ENCODE results near the gene RNF32. TPM values are rescaled to one million over a fixed set of nuclear protein-coding genes. Genes with fewer than 3 reads are reported as not detected.

The RNF32 gene
- total RNA-seq, 1 donor from 2014 or later: 1.6 TPM

DNA sequence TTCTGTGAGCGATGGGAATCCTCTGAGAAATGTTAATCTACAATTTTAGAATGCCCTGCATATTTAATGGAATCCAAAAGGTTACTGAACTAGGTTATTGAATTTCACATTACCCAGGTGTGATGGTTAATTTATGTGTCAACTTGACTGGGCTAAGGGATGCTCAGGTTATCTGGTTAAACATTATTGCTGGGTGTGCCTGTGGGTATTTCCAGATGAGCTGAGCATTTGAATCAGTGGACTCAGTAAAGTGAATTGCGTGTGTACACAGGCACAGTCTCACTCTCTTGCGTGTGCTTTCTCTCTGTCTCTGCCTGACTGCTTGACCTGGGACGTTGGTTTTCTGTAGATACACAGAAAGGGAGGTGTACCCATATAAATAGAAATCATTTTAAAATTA lies 21.7 kb downstream of the RNF32 start:
- Mint-ChIP-seq H3K36me3 (ENCODE audit: insufficient read depth) (peaks cover 10% of the 10 kb centered on the region), H3K4me3 (ENCODE audit: low read depth) (no peak overlapping the region), H3K4me1 (ENCODE audit: low read depth) (peaks cover 63% of the 10 kb centered on the region), H3K9me3 (ENCODE audit: low read depth) (peaks cover 7% of the 10 kb centered on the region), H3K27ac (peak overlapping the region; percentile 68), H3K27me3 (peaks cover 3% of the 10 kb centered on the region)
- DNase-seq (ENCODE audit: low spot score, unreplicated experiment): no peak
- no peak for TF ChIP-seq CTCF (IDR thresholded peaks at IDR 0.05; ENCODE audit: unreplicated experiment)

DNA sequence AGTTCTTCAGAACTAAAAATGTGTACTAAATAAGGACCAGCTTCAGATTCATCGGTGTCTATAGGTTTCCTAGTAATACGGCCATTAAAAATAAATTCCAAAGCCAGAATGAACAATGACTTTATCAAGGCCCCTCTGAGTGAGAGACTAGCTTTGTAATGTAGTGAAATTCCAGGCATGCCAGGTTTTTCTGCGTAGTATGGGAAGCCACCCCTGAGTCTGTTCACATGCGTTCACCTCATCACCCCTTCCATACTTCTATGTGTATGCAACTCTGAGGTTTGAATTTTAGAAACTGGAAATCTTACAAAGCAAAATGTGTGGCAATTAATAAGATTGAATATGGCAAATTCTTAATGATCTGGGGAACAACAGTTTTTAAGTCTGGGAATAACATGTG lies 24.5 kb downstream of the RNF32 start:
- Mint-ChIP-seq H3K4me3 (ENCODE audit: low read depth) (peak overlapping the region; percentile 31), H3K4me1 (ENCODE audit: low read depth) (peaks cover 68% of the 10 kb centered on the region), H3K27me3 (peaks cover 1% of the 10 kb centered on the region)

GRCh38 chr7:156666368-156667109 lies 26.0 kb downstream of the RNF32 start:
- no peak for DNase-seq (ENCODE audit: low spot score, unreplicated experiment)
- peaks cover 19% of the 10 kb centered on the region for H3K36me3 Mint-ChIP-seq (ENCODE audit: insufficient read depth)
- no peaks in the 10 kb centered on the region for H3K27me3 Mint-ChIP-seq
- no peak for TF ChIP-seq CTCF (IDR thresholded peaks at IDR 0.05; ENCODE audit: unreplicated experiment)
- peaks cover 3% of the 10 kb centered on the region for H3K9me3 Mint-ChIP-seq (ENCODE audit: low read depth)
- peak overlapping the region; percentile 96 for H3K27ac Mint-ChIP-seq
- peaks cover 62% of the 10 kb centered on the region for H3K4me1 Mint-ChIP-seq (ENCODE audit: low read depth)
- peak overlapping the region; percentile 17 for H3K4me3 Mint-ChIP-seq (ENCODE audit: low read depth)

More for the DNA sequence above, 24.5 kb downstream of the RNF32 start:
- H3K36me3 Mint-ChIP-seq (ENCODE audit: insufficient read depth): peaks cover 9% of the 10 kb centered on the region
- peaks cover 4% of the 10 kb centered on the region for H3K9me3 Mint-ChIP-seq (ENCODE audit: low read depth)
- DNase-seq (ENCODE audit: low spot score, unreplicated experiment): no peak
- H3K27ac Mint-ChIP-seq: peak overlapping the region; percentile 96
- no peak for TF ChIP-seq CTCF (IDR thresholded peaks at IDR 0.05; ENCODE audit: unreplicated experiment)

- Mint-ChIP-seq H3K4me1 (ENCODE audit: low read depth) (peaks cover 57% of the 10 kb centered on the region), H3K4me3 (ENCODE audit: low read depth) (peak overlapping the region; percentile 17), H3K9me3 (ENCODE audit: low read depth) (peaks cover 3% of the 10 kb centered on the region), H3K36me3 (ENCODE audit: insufficient read depth) (peaks cover 21% of the 10 kb centered on the region), H3K27me3 (no peaks in the 10 kb centered on the region), H3K27ac (peak overlapping the region; percentile 96)
- DNase-seq (ENCODE audit: low spot score, unreplicated experiment): no peak
- TF ChIP-seq CTCF (IDR thresholded peaks at IDR 0.05; ENCODE audit: unreplicated experiment): no peak
Measured at GRCh38 chr7:156667110-156667426, 26.5 kb downstream of the RNF32 start.

DNA sequence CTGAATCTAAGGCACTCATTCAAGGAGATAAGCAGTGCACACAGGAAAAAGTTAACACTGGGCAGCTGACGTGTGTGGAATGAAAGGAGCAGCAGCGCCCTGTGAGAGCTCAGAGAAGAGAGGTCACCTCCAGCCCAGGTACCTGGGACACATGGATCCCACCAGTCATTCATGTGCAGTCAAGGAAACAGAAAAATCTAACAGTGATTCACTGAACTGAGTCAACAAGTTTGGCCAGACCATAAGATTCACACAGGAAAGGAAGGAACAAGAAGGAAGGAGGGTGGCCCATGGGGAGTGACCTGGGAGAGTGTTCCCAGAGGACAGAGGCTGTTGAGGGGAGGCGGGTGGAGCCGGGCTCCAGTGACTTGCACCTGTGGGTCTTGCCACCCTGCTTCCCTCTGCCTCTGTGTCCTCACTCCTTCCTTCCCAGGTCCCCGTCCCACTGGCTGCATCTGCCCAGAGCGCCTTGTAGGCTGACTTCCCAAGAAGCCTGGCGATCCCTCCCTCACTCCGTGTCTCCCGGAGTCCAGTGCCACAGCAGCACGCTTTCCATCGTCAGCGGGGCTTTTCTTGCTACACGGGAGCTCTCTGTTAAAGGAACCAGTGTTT lies 27.7 kb downstream of the RNF32 start:
- Mint-ChIP-seq H3K4me1 (ENCODE audit: low read depth) (peaks cover 52% of the 10 kb centered on the region), H3K36me3 (ENCODE audit: insufficient read depth) (peaks cover 23% of the 10 kb centered on the region), H3K4me3 (ENCODE audit: low read depth) (peak overlapping the region; percentile 14), H3K9me3 (ENCODE audit: low read depth) (peaks cover 3% of the 10 kb centered on the region), H3K27ac (peak overlapping the region; percentile 96), H3K27me3 (no peaks in the 10 kb centered on the region)
- no peak for TF ChIP-seq CTCF (IDR thresholded peaks at IDR 0.05; ENCODE audit: unreplicated experiment)
- DNase-seq (ENCODE audit: low spot score, unreplicated experiment): no peak
